NCI-H128 (cell line): ENCODE results near the gene IGF2.

Source experiments
- DNase-seq: peaks from one replicate; lab custom pipeline; 2025; ENCODE audit not compliant: unreplicated experiment; lab: John Stamatoyannopoulos, UW

IGF2 gene

DNA sequence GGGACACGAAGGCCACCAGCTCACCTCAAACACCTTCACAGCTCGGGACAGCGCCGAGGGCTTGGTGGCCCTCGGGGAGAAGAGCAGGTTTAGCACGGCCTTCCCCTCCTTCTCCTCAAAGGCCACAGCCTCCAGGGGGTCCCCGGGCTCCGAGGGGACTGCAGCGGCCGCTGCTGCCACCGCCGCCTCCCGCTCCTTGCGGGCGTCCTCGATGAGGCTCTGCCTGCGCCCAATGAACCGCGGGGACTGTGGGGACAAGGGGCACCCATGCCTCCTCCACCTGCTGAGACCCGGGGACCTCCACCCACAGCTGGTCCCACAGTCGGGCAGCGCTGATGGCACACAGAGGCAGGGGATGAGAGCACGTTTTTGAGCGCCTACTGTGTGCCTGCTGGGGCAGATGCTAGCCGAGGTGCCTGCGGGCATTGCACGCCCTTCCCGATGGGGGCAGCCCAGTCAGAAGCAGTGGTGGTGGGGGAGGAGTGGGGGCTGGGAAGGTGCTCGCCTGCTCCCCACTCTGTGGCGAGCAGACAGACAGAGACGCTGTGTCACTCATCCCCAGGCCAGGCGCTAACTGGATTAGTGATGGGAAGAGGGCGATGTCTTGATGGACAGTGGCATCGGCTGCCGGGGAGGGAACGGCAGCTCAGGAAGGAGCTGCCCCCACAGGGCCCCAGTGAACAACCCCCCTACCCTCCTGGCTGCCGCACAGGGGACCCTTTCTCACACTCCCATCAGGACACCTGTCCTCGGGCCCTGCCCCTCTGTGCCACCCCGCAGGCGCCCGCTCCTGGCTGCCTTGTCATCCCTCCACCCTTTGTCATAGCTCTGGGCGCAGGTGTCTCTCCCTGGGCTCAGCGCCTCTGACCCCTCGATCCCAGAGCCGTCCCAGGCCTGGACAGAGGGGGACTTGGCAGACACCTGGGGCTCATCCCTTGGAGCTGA, 30.7 kb upstream of the IGF2 start:
- no peak for DNase-seq

DNA sequence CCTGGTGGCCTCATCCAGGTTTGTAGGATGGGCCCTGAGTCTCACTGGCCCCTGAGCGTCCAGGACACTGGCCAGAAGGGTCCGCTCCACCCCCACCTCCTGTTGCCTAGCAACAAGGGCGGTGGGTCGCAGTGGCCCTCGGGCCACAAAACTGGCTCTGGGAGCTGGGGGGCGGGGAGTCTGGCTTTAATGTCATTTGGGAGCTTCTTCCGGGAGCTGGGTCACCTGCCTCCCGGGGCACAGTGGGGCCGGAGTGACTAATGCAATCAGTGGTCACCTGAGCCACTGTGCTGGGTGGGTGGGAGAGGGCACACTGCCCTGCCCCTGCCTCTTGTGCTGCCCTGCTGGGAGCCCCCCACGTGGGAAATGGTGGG, 29.8 kb upstream of the IGF2 start:
- no peak for DNase-seq

- no peak for DNase-seq
Measured at GRCh38 chr11:2168286-2169004, 29.3 kb upstream of the IGF2 start.

DNA sequence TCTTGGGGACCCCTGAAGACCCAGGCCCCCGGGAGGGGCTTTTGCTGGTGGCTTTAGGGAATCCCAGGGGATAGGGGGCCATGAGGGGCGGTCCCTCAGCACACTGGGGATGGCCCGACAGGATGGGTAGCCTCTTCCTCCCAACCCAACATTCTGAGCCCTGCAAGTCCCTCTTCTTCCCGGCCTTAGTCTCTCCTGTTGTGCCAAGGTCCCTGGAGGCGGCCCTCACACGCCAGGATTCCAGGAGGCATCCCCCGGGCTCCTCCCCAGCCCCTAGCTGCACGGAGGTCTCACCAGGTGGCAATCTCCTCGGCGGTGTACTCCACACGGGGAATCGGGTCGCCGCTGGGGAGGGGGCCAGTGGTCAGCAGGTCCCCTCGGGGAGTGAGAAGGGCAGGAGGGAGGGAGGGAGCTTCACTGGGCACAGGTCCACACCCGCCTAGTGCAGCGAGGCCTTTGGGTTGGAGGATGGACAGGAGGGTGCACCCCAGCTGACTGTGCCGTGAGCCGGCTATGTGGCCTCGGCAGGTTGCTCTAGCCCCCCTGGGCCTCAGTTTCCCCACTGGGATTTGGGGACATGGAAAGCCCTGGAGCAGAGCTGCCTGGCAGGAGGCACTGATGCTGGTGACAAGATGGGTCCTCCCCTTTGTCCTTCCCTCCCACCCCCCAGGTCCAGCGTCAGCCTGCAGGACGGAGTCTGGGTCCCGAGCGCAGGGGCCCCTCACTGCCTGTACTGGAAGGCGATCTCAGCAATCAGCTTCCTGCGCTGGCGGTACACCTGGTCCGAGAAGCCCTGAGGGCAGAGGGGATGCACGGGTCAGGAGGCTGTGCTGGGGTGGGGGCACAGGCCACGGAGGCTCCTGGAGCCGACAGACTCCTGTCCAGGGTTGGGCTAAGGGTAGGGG, 28.2 kb upstream of the IGF2 start:
- DNase-seq = no peak

GRCh38 chr11:2166091-2166851, 27.1 kb upstream of the IGF2 start:
- DNase-seq = no peak

- DNase-seq = no peak
Measured at GRCh38 chr11:2165571-2165970, 26.4 kb upstream of the IGF2 start.

DNA sequence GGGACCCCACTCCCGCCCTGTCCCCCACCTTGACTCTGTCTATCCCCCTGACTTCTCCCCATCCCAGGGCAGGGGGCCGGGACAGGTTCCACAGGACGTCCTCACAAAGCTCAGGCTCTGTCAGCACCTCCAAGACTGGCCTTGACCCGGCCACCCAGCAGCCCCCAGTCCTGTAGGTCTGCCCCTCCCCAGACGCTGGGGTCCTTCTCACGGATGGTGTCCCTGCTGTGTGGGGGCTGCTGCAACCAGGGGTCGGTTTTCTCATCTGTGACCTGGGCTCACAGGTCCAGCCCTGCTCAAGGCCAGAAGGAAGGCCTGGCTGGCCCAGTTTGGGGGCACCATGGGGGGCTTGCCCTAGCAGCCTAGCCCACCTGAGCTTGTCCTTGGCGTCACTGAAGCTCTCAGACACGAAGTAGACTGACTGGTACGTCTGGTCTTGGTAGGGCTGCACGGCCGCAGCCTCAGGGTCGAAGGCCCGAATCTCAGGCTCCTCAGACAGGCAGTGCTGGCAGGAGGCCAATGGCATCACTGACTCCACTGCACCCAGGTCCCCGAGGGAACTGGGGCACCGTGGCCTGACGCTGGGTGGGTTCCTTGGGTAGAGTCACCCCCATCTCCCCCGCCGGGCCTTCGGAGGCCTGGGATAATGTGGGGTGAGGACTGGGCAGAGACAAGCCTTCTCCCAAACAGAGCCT, 25.8 kb upstream of the IGF2 start:
- DNase-seq = no peak

DNA sequence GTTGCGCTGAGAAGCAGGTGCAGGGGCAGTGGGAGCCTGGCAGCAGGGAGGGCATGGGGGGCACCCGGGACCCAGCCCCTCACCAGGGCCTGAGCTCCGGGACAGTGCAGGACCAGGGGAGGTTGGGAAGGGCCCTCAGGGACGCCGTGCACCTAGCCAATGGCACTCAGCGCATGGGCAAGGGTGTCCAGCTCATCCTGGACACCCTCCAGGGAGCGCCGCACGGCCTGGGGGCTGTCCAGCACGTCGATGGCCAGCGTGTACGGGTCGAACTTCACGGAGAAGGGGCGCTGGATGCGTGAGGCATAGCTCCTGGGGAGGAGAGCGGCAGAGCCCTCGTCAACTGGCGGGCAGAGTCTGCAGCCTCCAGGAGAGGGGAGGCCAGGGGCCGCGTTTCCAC, 24.9 kb upstream of the IGF2 start:
- DNase-seq = no peak

- no peak for DNase-seq
Measured at GRCh38 chr11:2163428-2163978, 24.3 kb upstream of the IGF2 start.

DNA sequence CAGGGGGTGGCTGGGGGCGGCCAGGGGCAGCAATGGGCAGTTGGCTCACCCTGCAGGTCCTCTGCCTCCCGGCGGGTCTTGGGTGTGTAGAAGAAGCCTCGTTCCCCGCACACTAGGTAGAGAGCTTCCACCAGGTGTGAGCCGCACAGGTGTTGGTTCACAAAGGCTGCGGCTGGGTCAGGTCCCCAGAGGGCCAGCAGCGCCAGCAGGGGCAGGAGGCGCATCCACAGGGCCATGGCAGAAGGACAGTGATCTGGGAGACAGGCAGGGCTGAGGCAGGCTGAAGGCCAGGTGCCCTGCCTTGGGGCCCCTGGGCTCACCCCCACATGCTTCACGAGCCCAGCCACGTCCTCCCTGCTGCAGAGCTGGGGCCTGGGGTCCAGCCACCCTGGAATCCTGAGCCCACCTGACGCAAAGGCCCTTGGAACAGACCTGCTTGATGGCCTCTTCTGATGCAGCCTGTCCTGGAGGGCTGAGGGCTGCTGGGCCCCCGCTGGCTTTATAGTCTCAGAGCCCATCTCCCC, 21.6 kb upstream of the IGF2 start, which contains the start of gene INS:
INS (minus strand) TSS at position 474 of the 524 bp plus-strand sequence; CDS start at position 236, 238 bp downstream.
- no peak for DNase-seq

GRCh38 chr11:2159536-2160413, 20.6 kb upstream of the IGF2 start:
- DNase-seq = no peak

GRCh38 chr11:2158966-2159365, 19.8 kb upstream of the IGF2 start:
- no peak for DNase-seq

- DNase-seq = no peak
Measured at GRCh38 chr11:2158296-2158737, 19.1 kb upstream of the IGF2 start.

- no peak for DNase-seq
Measured at GRCh38 chr11:2157294-2158040, 18.3 kb upstream of the IGF2 start.

DNA sequence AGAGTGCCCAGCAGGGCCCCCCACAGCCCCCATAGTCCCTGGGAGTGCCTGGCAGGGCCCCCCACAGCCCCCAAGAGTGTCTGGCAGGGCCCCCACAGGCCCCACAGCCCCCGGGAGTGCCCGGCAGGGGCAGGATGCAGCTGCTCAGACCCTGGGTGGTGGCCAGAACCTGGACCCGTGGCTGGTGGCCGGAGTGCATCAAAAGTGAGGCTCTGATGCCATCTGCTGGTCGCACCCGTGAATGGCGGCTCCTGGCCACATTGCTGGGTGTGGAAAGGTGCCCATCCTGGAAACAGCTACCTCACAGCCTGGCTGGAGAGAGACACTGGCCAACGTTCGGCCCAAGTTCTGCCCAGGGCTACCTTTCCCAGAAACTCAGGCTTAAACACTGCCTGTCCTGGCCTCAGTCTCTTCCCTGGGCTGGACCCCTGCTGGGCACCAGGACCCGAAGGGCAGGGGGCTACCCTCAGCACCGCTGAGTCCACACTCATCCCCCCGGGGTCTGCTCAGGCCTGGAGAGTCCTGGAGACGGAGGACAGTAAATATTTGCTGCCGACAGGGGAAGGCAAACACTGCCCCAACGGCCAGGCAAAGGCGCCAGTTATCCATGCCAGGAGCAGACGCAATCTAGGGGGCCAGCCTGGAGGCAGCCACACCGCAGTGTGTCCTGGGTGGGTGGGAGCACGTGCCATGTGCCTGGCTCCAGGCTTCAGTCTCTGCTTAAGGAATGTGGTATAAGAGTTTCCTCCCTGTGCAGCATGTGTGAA, 17.4 kb upstream of the IGF2 start:
- no peak for DNase-seq

GRCh38 chr11:2155511-2155910, 16.3 kb upstream of the IGF2 start:
- no peak for DNase-seq

DNA sequence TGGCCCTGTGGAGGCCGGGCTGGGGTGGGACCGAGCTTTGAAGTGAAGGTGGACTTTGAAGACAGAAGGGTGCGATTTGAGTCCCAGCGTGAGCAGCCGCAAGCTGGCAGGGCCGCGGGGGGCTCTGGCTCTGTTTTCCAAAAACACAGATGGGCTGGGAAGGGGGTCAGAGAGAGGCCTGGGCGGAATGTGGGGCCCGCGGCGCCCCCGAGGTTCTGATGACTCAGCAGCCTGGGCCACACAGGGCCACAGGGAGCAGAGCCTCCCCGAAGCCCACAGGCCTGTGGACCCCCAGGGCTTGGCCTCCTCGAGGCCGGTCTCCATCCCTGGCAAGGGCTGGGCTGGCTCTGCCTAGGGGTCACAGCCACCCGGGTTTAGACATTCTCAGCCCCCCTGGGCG, 15.7 kb upstream of the IGF2 start:
- DNase-seq = no peak
